Measurements from ENCODE around the gene MAGI1.

Gene MAGI1

GRCh38 chr3:65975032-65975431 is 63.7 kb downstream of the MAGI1 start:
- Histone ChIP-seq H3K4me1 (ENCODE audit: control insufficient read depth, insufficient read depth, low read length) (no peaks in the 10 kb centered on the region), H3K27me3 (ENCODE audit: control insufficient read depth, insufficient read depth, low read length) (no peaks in the 10 kb centered on the region), H3K4me3 (ENCODE audit: low read length) (no peak overlapping the region), H3K9ac (ENCODE audit: low read length) (no peak overlapping the region), H3K36me3 (ENCODE audit: control insufficient read depth, insufficient read depth, low read length) (no peaks in the 10 kb centered on the region), H3K27ac (ENCODE audit: low read depth, low read length) (no peak overlapping the region)

- H3K4me1 ChIP-seq (ENCODE audit: control insufficient read depth, insufficient read depth, low read length) = no peaks in the 10 kb centered on the region
- H3K36me3 ChIP-seq (ENCODE audit: control insufficient read depth, insufficient read depth, low read length) = no peaks in the 10 kb centered on the region
- H3K4me3 ChIP-seq (ENCODE audit: low read length) = no peak overlapping the region
- no peak overlapping the region for H3K9ac ChIP-seq (ENCODE audit: low read length)
- no peaks in the 10 kb centered on the region for H3K27me3 ChIP-seq (ENCODE audit: control insufficient read depth, insufficient read depth, low read length)
- no peak overlapping the region for H3K27ac ChIP-seq (ENCODE audit: low read depth, low read length)
Measured at GRCh38 chr3:65974509-65974908, 64.2 kb downstream of the MAGI1 start.

- H3K9ac ChIP-seq (ENCODE audit: low read length) = no peak overlapping the region
- H3K27me3 ChIP-seq (ENCODE audit: control insufficient read depth, insufficient read depth, low read length) = no peaks in the 10 kb centered on the region
- no peak overlapping the region for H3K27ac ChIP-seq (ENCODE audit: low read depth, low read length)
- H3K4me1 ChIP-seq (ENCODE audit: control insufficient read depth, insufficient read depth, low read length) = no peaks in the 10 kb centered on the region
- H3K36me3 ChIP-seq (ENCODE audit: control insufficient read depth, insufficient read depth, low read length) = no peaks in the 10 kb centered on the region
- no peak overlapping the region for H3K4me3 ChIP-seq (ENCODE audit: low read length)
Measured at GRCh38 chr3:65972765-65973164, 66.0 kb downstream of the MAGI1 start.

- H3K27ac ChIP-seq (ENCODE audit: low read depth, low read length) = no peak overlapping the region
- H3K4me3 ChIP-seq (ENCODE audit: low read length) = no peak overlapping the region
- no peaks in the 10 kb centered on the region for H3K36me3 ChIP-seq (ENCODE audit: control insufficient read depth, insufficient read depth, low read length)
- no peak overlapping the region for H3K9ac ChIP-seq (ENCODE audit: low read length)
- no peaks in the 10 kb centered on the region for H3K27me3 ChIP-seq (ENCODE audit: control insufficient read depth, insufficient read depth, low read length)
- H3K4me1 ChIP-seq (ENCODE audit: control insufficient read depth, insufficient read depth, low read length) = no peaks in the 10 kb centered on the region
Measured at GRCh38 chr3:65971293-65972252, 67.1 kb downstream of the MAGI1 start.

- H3K27ac ChIP-seq (ENCODE audit: low read depth, low read length) = no peak overlapping the region
- no peak overlapping the region for H3K9ac ChIP-seq (ENCODE audit: low read length)
- H3K4me3 ChIP-seq (ENCODE audit: low read length) = no peak overlapping the region
- H3K4me1 ChIP-seq (ENCODE audit: control insufficient read depth, insufficient read depth, low read length) = no peaks in the 10 kb centered on the region
- no peaks in the 10 kb centered on the region for H3K27me3 ChIP-seq (ENCODE audit: control insufficient read depth, insufficient read depth, low read length)
- no peaks in the 10 kb centered on the region for H3K36me3 ChIP-seq (ENCODE audit: control insufficient read depth, insufficient read depth, low read length)
Measured at GRCh38 chr3:65968996-65969395, 69.7 kb downstream of the MAGI1 start.

GRCh38 chr3:65967451-65967850 is 71.3 kb downstream of the MAGI1 start:
- no peaks in the 10 kb centered on the region for H3K27me3 ChIP-seq (ENCODE audit: control insufficient read depth, insufficient read depth, low read length)
- H3K4me1 ChIP-seq (ENCODE audit: control insufficient read depth, insufficient read depth, low read length) = no peaks in the 10 kb centered on the region
- no peaks in the 10 kb centered on the region for H3K36me3 ChIP-seq (ENCODE audit: control insufficient read depth, insufficient read depth, low read length)
- H3K9ac ChIP-seq (ENCODE audit: low read length) = no peak overlapping the region
- H3K27ac ChIP-seq (ENCODE audit: low read depth, low read length) = no peak overlapping the region
- no peak overlapping the region for H3K4me3 ChIP-seq (ENCODE audit: low read length)

GRCh38 chr3:65964838-65965237 is 73.9 kb downstream of the MAGI1 start:
- no peak overlapping the region for H3K27ac ChIP-seq (ENCODE audit: low read depth, low read length)
- no peaks in the 10 kb centered on the region for H3K36me3 ChIP-seq (ENCODE audit: control insufficient read depth, insufficient read depth, low read length)
- no peaks in the 10 kb centered on the region for H3K27me3 ChIP-seq (ENCODE audit: control insufficient read depth, insufficient read depth, low read length)
- H3K9ac ChIP-seq (ENCODE audit: low read length) = no peak overlapping the region
- H3K4me3 ChIP-seq (ENCODE audit: low read length) = no peak overlapping the region
- H3K4me1 ChIP-seq (ENCODE audit: control insufficient read depth, insufficient read depth, low read length) = no peaks in the 10 kb centered on the region

- no peak overlapping the region for H3K4me3 ChIP-seq (ENCODE audit: low read length)
- H3K4me1 ChIP-seq (ENCODE audit: control insufficient read depth, insufficient read depth, low read length) = no peaks in the 10 kb centered on the region
- H3K36me3 ChIP-seq (ENCODE audit: control insufficient read depth, insufficient read depth, low read length) = no peaks in the 10 kb centered on the region
- H3K27ac ChIP-seq (ENCODE audit: low read depth, low read length) = no peak overlapping the region
- H3K9ac ChIP-seq (ENCODE audit: low read length) = no peak overlapping the region
- H3K27me3 ChIP-seq (ENCODE audit: control insufficient read depth, insufficient read depth, low read length) = no peaks in the 10 kb centered on the region
Measured at GRCh38 chr3:65963787-65964677, 74.7 kb downstream of the MAGI1 start.

GRCh38 chr3:65961733-65962132 is 77.0 kb downstream of the MAGI1 start:
- Histone ChIP-seq H3K4me1 (ENCODE audit: control insufficient read depth, insufficient read depth, low read length) (no peaks in the 10 kb centered on the region), H3K9ac (ENCODE audit: low read length) (no peak overlapping the region), H3K27me3 (ENCODE audit: control insufficient read depth, insufficient read depth, low read length) (no peaks in the 10 kb centered on the region), H3K27ac (ENCODE audit: low read depth, low read length) (no peak overlapping the region), H3K36me3 (ENCODE audit: control insufficient read depth, insufficient read depth, low read length) (no peaks in the 10 kb centered on the region), H3K4me3 (ENCODE audit: low read length) (no peak overlapping the region)

GRCh38 chr3:65961128-65961527 is 77.6 kb downstream of the MAGI1 start:
- H3K36me3 ChIP-seq (ENCODE audit: control insufficient read depth, insufficient read depth, low read length) = no peaks in the 10 kb centered on the region
- H3K27ac ChIP-seq (ENCODE audit: low read depth, low read length) = no peak overlapping the region
- no peaks in the 10 kb centered on the region for H3K27me3 ChIP-seq (ENCODE audit: control insufficient read depth, insufficient read depth, low read length)
- H3K4me3 ChIP-seq (ENCODE audit: low read length) = no peak overlapping the region
- no peak overlapping the region for H3K9ac ChIP-seq (ENCODE audit: low read length)
- no peaks in the 10 kb centered on the region for H3K4me1 ChIP-seq (ENCODE audit: control insufficient read depth, insufficient read depth, low read length)

- no peaks in the 10 kb centered on the region for H3K4me1 ChIP-seq (ENCODE audit: control insufficient read depth, insufficient read depth, low read length)
- H3K9ac ChIP-seq (ENCODE audit: low read length) = no peak overlapping the region
- no peak overlapping the region for H3K27ac ChIP-seq (ENCODE audit: low read depth, low read length)
- no peak overlapping the region for H3K4me3 ChIP-seq (ENCODE audit: low read length)
- no peaks in the 10 kb centered on the region for H3K27me3 ChIP-seq (ENCODE audit: control insufficient read depth, insufficient read depth, low read length)
- no peaks in the 10 kb centered on the region for H3K36me3 ChIP-seq (ENCODE audit: control insufficient read depth, insufficient read depth, low read length)
Measured at GRCh38 chr3:65960087-65960486, 78.6 kb downstream of the MAGI1 start.

- Histone ChIP-seq H3K27me3 (ENCODE audit: control insufficient read depth, insufficient read depth, low read length) (no peaks in the 10 kb centered on the region), H3K9ac (ENCODE audit: low read length) (no peak overlapping the region), H3K36me3 (ENCODE audit: control insufficient read depth, insufficient read depth, low read length) (no peaks in the 10 kb centered on the region), H3K4me1 (ENCODE audit: control insufficient read depth, insufficient read depth, low read length) (peaks cover 4% of the 10 kb centered on the region), H3K4me3 (ENCODE audit: low read length) (no peak overlapping the region), H3K27ac (ENCODE audit: low read depth, low read length) (no peak overlapping the region)
Measured at GRCh38 chr3:65958216-65958615, 80.5 kb downstream of the MAGI1 start.
